ENCODE data around the gene KIAA1328. TPM values are rescaled to one million over a fixed set of nuclear protein-coding genes. Genes with fewer than 3 reads are reported as not detected.

The KIAA1328 gene
- total and polyA plus RNA-seq, 2 donors (not counting 3 experiments of a cell fraction or from before 2014, with no cell fraction given) = 2.7 to 6.5 TPM

DNA sequence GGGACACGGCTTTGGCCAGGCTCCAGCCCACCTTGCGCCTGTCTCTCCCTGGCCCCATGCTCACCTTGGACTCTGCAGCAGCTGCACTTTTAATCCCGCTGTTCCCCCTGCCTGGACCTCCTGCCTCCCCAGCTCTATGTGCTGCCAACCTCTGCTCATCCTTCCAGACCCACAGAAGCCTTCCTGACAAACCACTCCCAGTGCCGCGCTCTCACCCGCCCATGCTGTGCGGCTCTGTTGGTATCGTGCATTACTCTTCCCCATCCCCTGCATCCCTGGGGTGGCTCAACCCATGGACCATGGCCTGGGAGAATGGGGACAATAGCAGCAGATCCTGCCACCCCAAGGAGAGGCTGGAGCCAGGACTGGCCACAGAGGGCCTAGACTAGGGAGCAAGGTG is 433.1 kb downstream of the KIAA1328 start:
- FAIRE-seq = no peak
- no TSS peak for BruUV-seq (replicated peaks)

More for the DNA sequence above, 433.1 kb downstream of the KIAA1328 start:
- H3K9me3 ChIP-seq (replicated peaks; ENCODE audit: control insufficient read depth, insufficient read depth, low read length) = no peaks in the 10 kb centered on the region
- DNase-seq (ENCODE audit: low read depth, low spot score) = no peak
- no peak overlapping the region for H3K9ac ChIP-seq (replicated peaks; ENCODE audit: extremely low read depth, insufficient read depth, low read length)
- H3K4me3 ChIP-seq (replicated peaks in 1 of 3; ENCODE audit: insufficient read depth in 1 of 3, low read depth in 1 of 3, low read length in 3 of 3) = no peak overlapping the region
- H3K36me3 ChIP-seq (ENCODE audit: control insufficient read depth in 2 of 2, extremely low read depth in 1 of 2, insufficient read depth in 2 of 2, low read length in 2 of 2) = no peaks in the 10 kb centered on the region
- no peak overlapping the region for H3K4me2 ChIP-seq (ENCODE audit: insufficient read depth, low read length)
- no peaks in the 10 kb centered on the region for H3K4me1 ChIP-seq (ENCODE audit: control insufficient read depth, extremely low read depth, insufficient read depth, low read length)
- H3K27me3 ChIP-seq (ENCODE audit: control insufficient read depth in 2 of 2, insufficient read depth in 2 of 2, low read length in 2 of 2) = peaks cover 0 to 4% of the 10 kb centered on the region in 2 experiments
- ChIA-PET POLR2A (no interaction called here), CTCF (no interaction called here)
- no peaks in the 10 kb centered on the region for H3K79me2 ChIP-seq (ENCODE audit: control insufficient read depth, insufficient read depth, low read length)
- no peaks in the 10 kb centered on the region for H3K9me1 ChIP-seq (replicated peaks; ENCODE audit: control insufficient read depth, extremely low read depth, insufficient read depth, low read length)
- H4K20me1 ChIP-seq (replicated peaks; ENCODE audit: control insufficient read depth, extremely low read depth, insufficient read depth, low read length) = no peaks in the 10 kb centered on the region
- intact Hi-C loops (cut with micrococcal nuclease) = no loop called here
- dilution Hi-C loops (cut with MboI; ENCODE audit: extremely low pct_ligation_motif_present, low sequenced_read_pairs) = no loop called here
- no peak overlapping the region for H2AFZ ChIP-seq (ENCODE audit: low read depth, low read length)
- TF ChIP-seq, protein P1, sequence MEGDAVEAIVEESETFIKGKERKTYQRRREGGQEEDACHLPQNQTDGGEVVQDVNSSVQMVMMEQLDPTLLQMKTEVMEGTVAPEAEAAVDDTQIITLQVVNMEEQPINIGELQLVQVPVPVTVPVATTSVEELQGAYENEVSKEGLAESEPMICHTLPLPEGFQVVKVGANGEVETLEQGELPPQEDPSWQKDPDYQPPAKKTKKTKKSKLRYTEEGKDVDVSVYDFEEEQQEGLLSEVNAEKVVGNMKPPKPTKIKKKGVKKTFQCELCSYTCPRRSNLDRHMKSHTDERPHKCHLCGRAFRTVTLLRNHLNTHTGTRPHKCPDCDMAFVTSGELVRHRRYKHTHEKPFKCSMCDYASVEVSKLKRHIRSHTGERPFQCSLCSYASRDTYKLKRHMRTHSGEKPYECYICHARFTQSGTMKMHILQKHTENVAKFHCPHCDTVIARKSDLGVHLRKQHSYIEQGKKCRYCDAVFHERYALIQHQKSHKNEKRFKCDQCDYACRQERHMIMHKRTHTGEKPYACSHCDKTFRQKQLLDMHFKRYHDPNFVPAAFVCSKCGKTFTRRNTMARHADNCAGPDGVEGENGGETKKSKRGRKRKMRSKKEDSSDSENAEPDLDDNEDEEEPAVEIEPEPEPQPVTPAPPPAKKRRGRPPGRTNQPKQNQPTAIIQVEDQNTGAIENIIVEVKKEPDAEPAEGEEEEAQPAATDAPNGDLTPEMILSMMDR (IDR thresholded peaks at IDR 0.05; ENCODE audit: extremely low read depth in 1 of 2, insufficient read depth in 1 of 2, low read depth in 1 of 2, low read length in 2 of 2) = no peak
- no peak for TF ChIP-seq JUN (IDR thresholded peaks at IDR 0.05; ENCODE audit: borderline replicate concordance, insufficient read depth, insufficient read length, low read depth)
- TF ChIP-seq GATA2 (IDR thresholded peaks at IDR 0.05; ENCODE audit: insufficient read depth, insufficient read length, low read depth, low read length) = no peak
- no peak for TF ChIP-seq FOS (IDR thresholded peaks at IDR 0.05; ENCODE audit: borderline replicate concordance, insufficient read depth, low read length)
- no peak for TF ChIP-seq MYC (IDR thresholded peaks at IDR 0.05; ENCODE audit: low read depth, low read length)
- no peak for TF ChIP-seq EZH2 (IDR thresholded peaks at IDR 0.05; ENCODE audit: borderline replicate concordance, low read depth, low read length, severe bottlenecking)
- no peak for TF ChIP-seq POLR2A (IDR thresholded peaks at IDR 0.05; ENCODE audit: low read depth, low read length)
- TF ChIP-seq POLR2AphosphoS5 (IDR thresholded peaks at IDR 0.05; ENCODE audit: insufficient read depth, low read depth, low read length) = no peak
- TF ChIP-seq, protein P2, sequence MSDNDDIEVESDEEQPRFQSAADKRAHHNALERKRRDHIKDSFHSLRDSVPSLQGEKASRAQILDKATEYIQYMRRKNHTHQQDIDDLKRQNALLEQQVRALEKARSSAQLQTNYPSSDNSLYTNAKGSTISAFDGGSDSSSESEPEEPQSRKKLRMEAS (IDR thresholded peaks at IDR 0.05; ENCODE audit: insufficient read depth, insufficient read length) = no peak
- H3K27ac ChIP-seq (ENCODE audit: insufficient read depth, low read depth, low read length) = no peak overlapping the region
